ENCODE measurements around the gene HIGD1A. TPM values are rescaled to one million over a fixed set of nuclear protein-coding genes. Genes with fewer than 3 reads are reported as not detected.

Gene HIGD1A
- total and polyA plus RNA-seq, 9 of the 15 experiments (the other 6 are each of a cell fraction or from before 2014, with no cell fraction given) = 165 to 1,185 (median 333) TPM

DNA sequence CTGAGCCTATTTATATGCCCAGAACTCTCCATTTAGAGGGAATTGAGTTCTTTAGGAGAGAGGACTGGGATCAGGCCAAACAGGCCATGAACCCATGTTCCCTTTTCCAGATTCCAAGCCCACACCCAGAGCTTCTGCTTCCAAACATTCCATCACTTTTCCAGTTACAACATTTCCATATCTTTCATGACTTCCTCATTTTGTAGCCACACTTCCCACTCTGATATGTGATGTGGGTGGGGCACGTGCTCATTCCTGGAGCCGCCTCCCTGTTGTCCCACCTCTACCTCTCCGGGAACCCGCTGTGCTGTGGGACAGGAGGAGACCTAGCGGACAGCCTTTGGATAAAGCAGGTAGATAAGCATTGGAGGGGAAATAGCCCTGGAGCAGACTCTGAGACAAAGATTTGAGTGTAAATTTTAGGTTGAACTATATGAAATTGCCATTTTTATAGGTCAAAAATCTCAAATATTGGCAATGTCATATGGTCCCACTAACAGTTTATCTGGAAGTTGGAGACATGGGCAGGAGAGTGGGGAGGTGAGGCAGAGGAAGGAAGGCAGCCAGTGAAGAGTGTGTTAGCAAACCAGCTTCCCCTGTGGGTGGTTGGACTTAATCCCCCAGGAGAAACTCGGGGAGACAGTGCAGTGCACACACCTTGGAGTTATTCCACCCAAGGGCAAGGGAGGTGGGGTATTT is 39.6 kb upstream of the HIGD1A start:
- TF ChIP-seq, protein P1, sequence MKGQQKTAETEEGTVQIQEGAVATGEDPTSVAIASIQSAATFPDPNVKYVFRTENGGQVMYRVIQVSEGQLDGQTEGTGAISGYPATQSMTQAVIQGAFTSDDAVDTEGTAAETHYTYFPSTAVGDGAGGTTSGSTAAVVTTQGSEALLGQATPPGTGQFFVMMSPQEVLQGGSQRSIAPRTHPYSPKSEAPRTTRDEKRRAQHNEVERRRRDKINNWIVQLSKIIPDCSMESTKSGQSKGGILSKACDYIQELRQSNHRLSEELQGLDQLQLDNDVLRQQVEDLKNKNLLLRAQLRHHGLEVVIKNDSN (CRISPR knock-in tag; IDR thresholded peaks at IDR 0.05) = peak; percentile 45; the same call in 1 of the 2 replicates
- TF ChIP-seq SPI1 (IDR thresholded peaks at IDR 0.05; ENCODE audit: borderline replicate concordance, low read depth, low read length) = peak; percentile 86
- no peak for TF ChIP-seq CHD2 (IDR thresholded peaks at IDR 0.05; ENCODE audit: low read depth, low read length)
- peak; percentile 68 for TF ChIP-seq BHLHE40 (IDR thresholded peaks at IDR 0.05; ENCODE audit: low read length)
- 0 out of 2 replicates have a peak, but pooled peaks have one; percentile 23 for TF ChIP-seq PURB (CRISPR knock-in tag; IDR thresholded peaks at IDR 0.05; ENCODE audit: low read depth)
- H3K27ac ChIP-seq (ENCODE audit: extremely low read depth, low read depth, low read length) = no peak overlapping the region
- BruUV-seq (replicated peaks) = no TSS peak
- H4K20me1 ChIP-seq (replicated peaks; ENCODE audit: control insufficient read depth, insufficient read depth, low read length) = no peaks in the 10 kb centered on the region
- DNase-seq (ENCODE audit: extremely low read depth in 1 of 4, low spot score in 3 of 4) = no peak
- WGBS (ENCODE audit: insufficient coverage, low coverage, missing lambda C conversion rate) = 9% methylated on average over 6 of the region's 6 CpGs
- no peak overlapping the region for H3K9ac ChIP-seq (ENCODE audit: insufficient read depth in 1 of 2, low read depth in 2 of 2, low read length in 2 of 2)
- ATAC-seq = no peak
- H2AFZ ChIP-seq (ENCODE audit: low read depth, low read length) = peak overlapping the region; percentile 22; the same call in 1 of the 2 replicates
- no peak overlapping the region for H3K4me3 ChIP-seq
- H3K4me2 ChIP-seq (ENCODE audit: insufficient read depth, low read length) = no peak overlapping the region
- H3K9me1 ChIP-seq (ENCODE audit: control insufficient read depth, insufficient read depth, low read length) = no peaks in the 10 kb centered on the region
- peaks cover 0 to 3% of the 10 kb centered on the region in 2 experiments; a peak in 1 of 5 replicates for H3K27me3 ChIP-seq (ENCODE audit: control insufficient read depth in 2 of 2, insufficient read depth in 2 of 2, low read length in 2 of 2)
- no peaks in the 10 kb centered on the region for H3K36me3 ChIP-seq (ENCODE audit: control insufficient read depth, insufficient read depth, low read length)
- ChIA-PET POLR2A (no interaction called here), CTCF (ENCODE audit: low intra/inter-chr PET ratio) (no interaction called here)
- H3K9me3 ChIP-seq (replicated peaks; ENCODE audit: control insufficient read depth, insufficient read depth, low read depth, low read length) = no peaks in the 10 kb centered on the region
- intact Hi-C loops (cut with micrococcal nuclease) = no loop called here
- H3K79me2 ChIP-seq (ENCODE audit: control insufficient read depth, insufficient read depth, low read length) = no peaks in the 10 kb centered on the region
- in situ Hi-C loops (cut with MboI) = no loop called here
- H3K4me1 ChIP-seq (replicated peaks in 1 of 2; ENCODE audit: control insufficient read depth in 2 of 2, insufficient read depth in 2 of 2, low read length in 2 of 2) = peaks cover 10 to 25% of the 10 kb centered on the region in 2 experiments
- no peak for FAIRE-seq
